H9 (cell line): ENCODE results near the gene STRN. TPM values are rescaled to one million over a fixed set of nuclear protein-coding genes. Genes with fewer than 3 reads are reported as not detected.

Source experiments
- DNase-seq: peaks from one replicate; pipeline ENCODE4 v3.0.0-alpha.2; 2017
- H2AFZ ChIP-seq: one replicate; pipeline ENCODE4 v1.6.1; 2013; ENCODE audit warnings: mild to moderate bottlenecking, low read length, control low read depth, moderate library complexity
- H2AK5ac ChIP-seq: 2 replicates; pipeline ENCODE4 v1.6.1; 2013; ENCODE audit warnings: low read length, control low read depth, mixed read lengths; ENCODE audit not compliant: insufficient read length
- H2BK120ac ChIP-seq: one replicate; pipeline ENCODE4 v1.6.1; 2013; ENCODE audit warnings: low read depth, mild to moderate bottlenecking, low read length, control low read depth, inconsistent platforms; ENCODE audit not compliant: poor library complexity, severe bottlenecking
- H2BK12ac ChIP-seq: 2 replicates; pipeline ENCODE4 v1.6.1; 2013; ENCODE audit warnings: low read length, control low read depth, mixed read lengths, low read depth; ENCODE audit not compliant: insufficient read length
- H2BK15ac ChIP-seq: 2 replicates; pipeline ENCODE4 v1.6.1; 2013; ENCODE audit warnings: low read depth, low read length, control low read depth
- H2BK20ac ChIP-seq: one replicate; pipeline ENCODE4 v1.6.1; 2013; ENCODE audit warnings: low read depth, mild to moderate bottlenecking, low read length, control low read depth, inconsistent platforms; ENCODE audit not compliant: poor library complexity, severe bottlenecking
- H2BK5ac ChIP-seq: 2 replicates; pipeline ENCODE4 v1.6.1; 2013; ENCODE audit warnings: low read length, control low read depth, mixed read lengths; ENCODE audit not compliant: insufficient read length
- H3K14ac ChIP-seq: 2 replicates; pipeline ENCODE4 v1.6.1; 2013; ENCODE audit warnings: low read length, control low read depth; ENCODE audit not compliant: insufficient read depth
- H3K18ac ChIP-seq: 2 replicates; pipeline ENCODE4 v1.6.1; 2013; ENCODE audit warnings: low read depth, mild to moderate bottlenecking, mixed read lengths, low read length, control low read depth; ENCODE audit not compliant: insufficient read length
- H3K23ac ChIP-seq: 2 replicates; pipeline ENCODE4 v1.6.1; 2013; ENCODE audit warnings: low read length, control low read depth, mixed read lengths, low read depth; ENCODE audit not compliant: insufficient read length
- H3K23me2 ChIP-seq: 2 replicates; pipeline ENCODE4 v1.6.1; 2013; ENCODE audit warnings: low read depth, mild to moderate bottlenecking, mixed read lengths, low read length, control low read depth; ENCODE audit not compliant: insufficient read length, poor library complexity, severe bottlenecking
- H3K27ac ChIP-seq: 2 replicates; pipeline ENCODE4 v1.5.1; 2013; ENCODE audit warnings: low read length, control low read depth, mixed read lengths, low read depth; ENCODE audit not compliant: insufficient read length
- H3K27me3 ChIP-seq: 2 replicates; pipeline ENCODE4 v1.6.1; 2013; ENCODE audit warnings: low read length, control low read depth, inconsistent platforms; ENCODE audit not compliant: insufficient read depth
- H3K4ac ChIP-seq: 2 replicates; pipeline ENCODE4 v1.6.1; 2013; ENCODE audit warnings: low read depth, mild to moderate bottlenecking, control low read depth, inconsistent platforms, low read length, moderate library complexity
- H3K4me1 ChIP-seq: 2 replicates; pipeline ENCODE4 v1.6.1; 2013; ENCODE audit warnings: low read length, control low read depth, inconsistent platforms; ENCODE audit not compliant: insufficient read depth
- H3K4me2 ChIP-seq: 2 replicates; pipeline ENCODE4 v1.6.1; 2013; ENCODE audit warnings: low read length, control low read depth, mixed read lengths; ENCODE audit not compliant: insufficient read length, insufficient read depth
- H3K56ac ChIP-seq: 2 replicates; pipeline ENCODE4 v1.6.1; 2013; ENCODE audit warnings: low read depth, mild to moderate bottlenecking, mixed read lengths, low read length, control low read depth; ENCODE audit not compliant: insufficient read length
- H3K79me1 ChIP-seq: 2 replicates; pipeline ENCODE4 v1.6.1; 2013; ENCODE audit warnings: low read depth, mild to moderate bottlenecking, moderate library complexity, low read length, control low read depth, inconsistent platforms; ENCODE audit not compliant: insufficient read depth, poor library complexity, severe bottlenecking
- H3K79me2 ChIP-seq: 2 replicates; pipeline ENCODE4 v1.6.1; 2013; ENCODE audit warnings: low read length, control low read depth, inconsistent platforms; ENCODE audit not compliant: insufficient read depth
- H3K9ac ChIP-seq: 2 replicates; pipeline ENCODE4 v1.6.1; 2013; ENCODE audit warnings: low read length, control low read depth, mixed read lengths; ENCODE audit not compliant: insufficient read length; ENCODE audit errors: extremely low read depth
- H3K9me3 ChIP-seq: one replicate; pipeline ENCODE4 v1.6.1; 2013; ENCODE audit warnings: low read depth, low read length, inconsistent platforms; ENCODE audit not compliant: control insufficient read depth
- H3T11ph ChIP-seq: one replicate; pipeline ENCODE4 v1.6.1; 2013; ENCODE audit warnings: mild to moderate bottlenecking, low read length, control low read depth, inconsistent platforms
- H4K20me1 ChIP-seq: one replicate; pipeline ENCODE4 v1.6.1; 2013; ENCODE audit not compliant: control insufficient read depth, insufficient read length, insufficient read depth
- H4K5ac ChIP-seq: 2 replicates; pipeline ENCODE4 v1.6.1; 2013; ENCODE audit warnings: low read depth, mild to moderate bottlenecking, mixed read lengths, low read length, control low read depth; ENCODE audit not compliant: insufficient read length
- H4K8ac ChIP-seq: replicated peaks from 2 replicates; pipeline ENCODE4 v1.6.1; 2013; ENCODE audit warnings: low read length, control low read depth, mixed read lengths, low read depth; ENCODE audit not compliant: insufficient read length
- H4K91ac ChIP-seq: 2 replicates; pipeline ENCODE4 v1.6.1; 2013; ENCODE audit warnings: low read depth, mild to moderate bottlenecking, moderate library complexity, mixed read lengths, low read length, control low read depth; ENCODE audit not compliant: insufficient read length
- H3K27ac Mint-ChIP-seq, 3 experiments: 2 replicates in 2 of 3; 3 replicates in 1 of 3; pipeline ENCODE4 v1.8.0; 2020 to 2021; ENCODE audit warnings: mixed read lengths in 3 of 3, mild to moderate bottlenecking in 1 of 3, moderate library complexity in 1 of 3
- H3K27me3 Mint-ChIP-seq: 2 replicates; pipeline ENCODE4 v1.8.0; 2021; ENCODE audit warnings: low read depth, mild to moderate bottlenecking, moderate library complexity, mixed read lengths
- H3K36me3 Mint-ChIP-seq, 3 experiments: 2 replicates in 2 of 3; 3 replicates in 1 of 3; pipeline ENCODE4 v1.8.0; 2020 to 2021; ENCODE audit warnings: low read depth in 3 of 3, mixed read lengths in 3 of 3; ENCODE audit not compliant: insufficient read depth in 1 of 3
- H3K4me1 Mint-ChIP-seq, 2 experiments: 2 replicates each; pipeline ENCODE4 v1.8.0; 2020; ENCODE audit warnings: mixed read lengths in 2 of 2
- H3K4me3 Mint-ChIP-seq, 2 experiments: 2 replicates in 1 of 2; 3 replicates in 1 of 2; pipeline ENCODE4 v1.8.0; 2020 to 2021; ENCODE audit warnings: mild to moderate bottlenecking in 2 of 2, mixed read lengths in 2 of 2, moderate library complexity in 1 of 2
- H3K9me3 Mint-ChIP-seq, 2 experiments: 2 replicates in 1 of 2; 3 replicates in 1 of 2; pipeline ENCODE4 v1.8.0; 2020; ENCODE audit warnings: mild to moderate bottlenecking in 2 of 2, mixed read lengths in 2 of 2, moderate library complexity in 1 of 2
- WGBS: extraction: QIAGEN DNeasy Blood & Tissue Kit; methylation state at CpG from one replicate; pipeline ENCODE4 v1.1.7; 2013; ENCODE audit warnings: missing lambda C conversion rate, low lambda C conversion rate, mixed read lengths; ENCODE audit not compliant: insufficient read length; ENCODE audit errors: extremely low coverage; 5-methylcytosine and 5-hydroxymethylcytosine counted together
- total RNA-seq: library from RNA; stranded (reverse); gene quantifications from 2 replicates; pipeline ENCODE4 v1.2.1, GENCODE V29; 2021
- TF ChIP-seq, protein P1 (sequence below): fragments of 200-600 bp; sonication (generic); conservative IDR thresholded peaks from 3 replicates; pipeline ENCODE4 v1.8.0; 2021; ENCODE audit warnings: antibody characterized with exemption, mild to moderate bottlenecking

The STRN gene
- total RNA-seq, 1 experiment from 2014 or later = 31.7 TPM

DNA sequence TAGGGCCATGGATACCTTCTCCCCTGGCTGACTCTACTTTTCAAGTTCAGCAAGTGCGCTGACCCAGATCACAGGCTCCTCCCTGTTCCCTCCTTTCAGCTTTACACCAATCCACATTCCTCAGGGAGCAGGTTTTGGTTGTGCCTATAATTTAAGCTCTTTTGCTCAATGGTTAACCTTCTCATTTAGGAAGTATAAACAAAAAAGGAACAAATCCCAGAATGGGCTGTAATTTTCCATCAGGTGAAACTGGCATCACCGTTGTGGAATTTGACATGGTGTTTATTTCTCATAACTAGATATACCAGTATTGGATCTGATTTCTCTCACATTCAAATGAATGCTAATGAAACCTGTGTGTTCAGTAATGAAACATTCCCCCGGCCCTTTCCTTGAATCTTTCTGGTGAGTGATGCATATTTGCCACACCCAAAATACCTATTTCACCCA, 13.6 kb downstream of the STRN start:
- Histone ChIP-seq H2BK15ac (no peak overlapping the region), H3K23me2 (no peaks in the 10 kb centered on the region), H2BK120ac (no peak overlapping the region), H3K9ac (no peak overlapping the region), H3K4ac (no peak overlapping the region), H4K8ac (no peak overlapping the region), H2BK20ac (no peak overlapping the region), H3T11ph (no peak overlapping the region), H3K4me1 (peaks cover 6% of the 10 kb centered on the region), H4K91ac (no peak overlapping the region), H3K9me3 (no peaks in the 10 kb centered on the region), H2BK12ac (no peak overlapping the region), H2AFZ (no peak overlapping the region), H3K27ac (no peak overlapping the region), H3K18ac (no peak overlapping the region), H2AK5ac (no peak overlapping the region), H3K14ac (no peak overlapping the region), H3K4me2 (no peak overlapping the region), H3K79me1 (no peaks in the 10 kb centered on the region), H3K79me2 (peaks cover 4% of the 10 kb centered on the region; the same call in 1 of the 2 replicates), H3K23ac (no peak overlapping the region), H3K56ac (no peak overlapping the region), H4K20me1 (no peaks in the 10 kb centered on the region), H4K5ac (no peak overlapping the region), H2BK5ac (no peak overlapping the region), H3K27me3 (no peaks in the 10 kb centered on the region)
- Mint-ChIP-seq H3K4me3 (no peak overlapping the region; a peak in 1 of 5 replicates), H3K4me1 (peaks cover 47 to 54% of the 10 kb centered on the region in 2 experiments), H3K27me3 (no peaks in the 10 kb centered on the region), H3K9me3 (no peaks in the 10 kb centered on the region), H3K36me3 (0 out of 7 replicates have a peak, but pooled peaks cover 0 to 5% (median 0%) of the 10 kb centered on the region in 3 experiments), H3K27ac (peak overlapping the region in 2 of 3 experiments; percentile 8 to 75; a peak in 3 of 7 replicates)
- TF ChIP-seq, protein P1, sequence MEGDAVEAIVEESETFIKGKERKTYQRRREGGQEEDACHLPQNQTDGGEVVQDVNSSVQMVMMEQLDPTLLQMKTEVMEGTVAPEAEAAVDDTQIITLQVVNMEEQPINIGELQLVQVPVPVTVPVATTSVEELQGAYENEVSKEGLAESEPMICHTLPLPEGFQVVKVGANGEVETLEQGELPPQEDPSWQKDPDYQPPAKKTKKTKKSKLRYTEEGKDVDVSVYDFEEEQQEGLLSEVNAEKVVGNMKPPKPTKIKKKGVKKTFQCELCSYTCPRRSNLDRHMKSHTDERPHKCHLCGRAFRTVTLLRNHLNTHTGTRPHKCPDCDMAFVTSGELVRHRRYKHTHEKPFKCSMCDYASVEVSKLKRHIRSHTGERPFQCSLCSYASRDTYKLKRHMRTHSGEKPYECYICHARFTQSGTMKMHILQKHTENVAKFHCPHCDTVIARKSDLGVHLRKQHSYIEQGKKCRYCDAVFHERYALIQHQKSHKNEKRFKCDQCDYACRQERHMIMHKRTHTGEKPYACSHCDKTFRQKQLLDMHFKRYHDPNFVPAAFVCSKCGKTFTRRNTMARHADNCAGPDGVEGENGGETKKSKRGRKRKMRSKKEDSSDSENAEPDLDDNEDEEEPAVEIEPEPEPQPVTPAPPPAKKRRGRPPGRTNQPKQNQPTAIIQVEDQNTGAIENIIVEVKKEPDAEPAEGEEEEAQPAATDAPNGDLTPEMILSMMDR = no peak
- WGBS = no CpG with 5 or more reads among the region's 3 CpGs
- DNase-seq = no peak
